A673 (cell line): ENCODE measurements around the gene NCEH1.

Source experiments
- CTCF ChIP-seq: fragments of 300-800, 200-600 bp; sonication (generic); conservative IDR thresholded peaks from 2 replicates; pipeline ENCODE4 v1.5.1; 2017; ENCODE audit warnings: low read depth, mild to moderate bottlenecking, antibody characterized with exemption, low read length, moderate library complexity, mixed read lengths
- EZH2 ChIP-seq: fragments of 200-600 bp; sonication (generic); IDR thresholded peaks from 2 replicates; pipeline ENCODE4 v1.6.1; 2017; ENCODE audit warnings: borderline replicate concordance, low read depth, mild to moderate bottlenecking, mixed read lengths, antibody characterized with exemption, low read length; ENCODE audit not compliant: poor library complexity, severe bottlenecking

- TF ChIP-seq CTCF: peak; percentile 84
- no peak for TF ChIP-seq EZH2
These were observed 115.0 kb downstream of the NCEH1 start for GRCh38 chr3:172595664-172596393.
